ENCODE results near the gene TRIM26. TPM values are rescaled to one million over a fixed set of nuclear protein-coding genes. Genes with fewer than 3 reads are reported as not detected.

The TRIM26 gene
- total and polyA plus RNA-seq, 2 of the 8 experiments (the other 6 are each of a cell fraction or from before 2014, with no cell fraction given), result 21.5 to 32.3 TPM

- no peaks in the 10 kb centered on the region for H3K79me1 ChIP-seq (ENCODE audit: low read depth, low read length)
- no peak overlapping the region for H2BK12ac ChIP-seq (ENCODE audit: low read depth, low read length)
- no peak overlapping the region for H3K18ac ChIP-seq (ENCODE audit: extremely low read depth, low read length)
- no peak overlapping the region for H3K14ac ChIP-seq (ENCODE audit: insufficient read length)
- no peak overlapping the region for H3K9ac ChIP-seq (replicated peaks in 1 of 4; ENCODE audit: extremely low read depth in 1 of 4, low read depth in 3 of 4, low read length in 3 of 4)
- H4K91ac ChIP-seq (replicated peaks; ENCODE audit: insufficient read length, low read length), result no peak overlapping the region
- no peaks in the 10 kb centered on the region for H4K20me1 ChIP-seq (replicated peaks in 1 of 2; ENCODE audit: control insufficient read depth in 1 of 2, insufficient read depth in 2 of 2, low read length in 2 of 2)
- H3K27ac ChIP-seq (ENCODE audit: low read depth, low read length), result no peak overlapping the region
- no peak overlapping the region for H3K4me3 ChIP-seq (ENCODE audit: extremely low read depth in 1 of 4, insufficient read depth in 2 of 4, low read depth in 3 of 4, low read length in 4 of 4)
- H2AK5ac ChIP-seq (ENCODE audit: low read depth, low read length), result no peak overlapping the region
- no peaks in the 10 kb centered on the region for H3K4me1 ChIP-seq (replicated peaks in 1 of 4; ENCODE audit: control insufficient read depth in 3 of 4, insufficient read depth in 4 of 4, low read length in 3 of 4)
- H3K4ac ChIP-seq (replicated peaks; ENCODE audit: insufficient read length, low read depth, low read length), result no peak overlapping the region
- no peak overlapping the region for H2BK5ac ChIP-seq (ENCODE audit: low read depth, low read length)
- no peaks in the 10 kb centered on the region for H3K23me2 ChIP-seq (ENCODE audit: low read depth, low read length)
- H3K79me2 ChIP-seq (ENCODE audit: control insufficient read depth in 1 of 2, insufficient read depth in 2 of 2, low read length in 2 of 2), result no peaks in the 10 kb centered on the region
- WGBS, 2 experiments (ENCODE audit: extremely low coverage in 1 of 2, insufficient coverage in 1 of 2, insufficient read length in 1 of 2, insufficient replicate concordance in 2 of 2, low coverage in 1 of 2, low lambda C conversion rate in 2 of 2, missing lambda C conversion rate in 1 of 2), result 91% methylated on average over 9 of the region's 9 CpGs; no CpG with 5 or more reads in 1 of the 2 experiments
- FAIRE-seq (no peak), DNase-seq (ENCODE audit: low read depth in 1 of 2, low spot score in 2 of 2) (no peak)
- H3K36me3 ChIP-seq (ENCODE audit: control insufficient read depth in 2 of 4, insufficient read depth in 4 of 4, low read length in 3 of 4), result no peaks in the 10 kb centered on the region
- no peak overlapping the region for H3K56ac ChIP-seq (replicated peaks; ENCODE audit: insufficient read length, low read depth, low read length)
- no peak overlapping the region for H3K23ac ChIP-seq (ENCODE audit: insufficient read length)
- ChIA-PET POLR2A (ENCODE audit: partially characterized antibody) (no interaction called here), CTCF (ENCODE audit: partially characterized antibody) (interaction anchor here (0.7 to 1.6 kb wide), 3 partner anchors 11 to 254 kb away, joined by 3 to 4 read pairs (median 3); no protein-coding TSS in a partner anchor)
- no peaks in the 10 kb centered on the region for H3K9me3 ChIP-seq (ENCODE audit: insufficient read depth in 2 of 2, low read depth in 1 of 2, low read length in 1 of 2)
- H2BK20ac ChIP-seq (ENCODE audit: low read length), result no peak overlapping the region
- no peak overlapping the region for H3K4me2 ChIP-seq (ENCODE audit: insufficient read depth in 1 of 2, low read depth in 2 of 2, low read length in 2 of 2)
- H4K8ac ChIP-seq (ENCODE audit: extremely low read depth, insufficient read depth, low read length), result no peak overlapping the region
- no peak overlapping the region for H2BK120ac ChIP-seq (replicated peaks; ENCODE audit: low read depth, low read length)
- no peak overlapping the region for H2BK15ac ChIP-seq (ENCODE audit: low read length)
- H4K5ac ChIP-seq (ENCODE audit: insufficient read length, low read depth, low read length), result no peak overlapping the region
- peaks cover 0 to 4% (median 1%) of the 10 kb centered on the region in 4 experiments; a peak in 3 of 7 replicates for H3K27me3 ChIP-seq (replicated peaks in 1 of 4; ENCODE audit: control insufficient read depth in 3 of 4, extremely low read depth in 1 of 4, insufficient read depth in 3 of 4, low read length in 3 of 4)
- no peak overlapping the region for H2AFZ ChIP-seq (ENCODE audit: low read length)
- TF ChIP-seq SP1 (IDR thresholded peaks at IDR 0.05; ENCODE audit: low read depth, low read length) (no peak), SIN3A (conservative IDR thresholded peaks at IDR 0.05 in 1 of 2, IDR thresholded peaks at IDR 0.05 in 1 of 2; ENCODE audit: low read depth in 1 of 2, low read length in 2 of 2) (no peak)
Observed at GRCh38 chr6:30156774-30157173, 56.4 kb downstream of the TRIM26 start.
